K562 (cell line): Measurements from ENCODE around the gene WDPCP. TPM values are rescaled to one million over a fixed set of nuclear protein-coding genes. Genes with fewer than 3 reads are reported as not detected.

ENCODE experiments used
- ATAC-seq: fragments of 200-7000 bp; cut with Tn5 transposase; 3 replicates; pipeline ENCODE4 v1.9.1; 2020; ENCODE audit warnings: moderate library complexity
- BruUV-seq: library from RNA; stranded (reverse); fragments of 400-500 nt; replicated peaks from 2 replicates; lab custom pipeline; 2021; lab: Mats Ljungman, UMichigan
- CTCF ChIA-PET: fragments of 300-600 bp; formaldehyde crosslinking; extraction: SDS; loops from one replicate; lab custom pipeline; 2021; ENCODE audit warnings: low intra/inter-chr PET ratio; lab: Yijun Ruan, JAX
- POLR2A ChIA-PET: fragments of 300-600, 350-650 bp; sonication (Branson Sonifier 250); formaldehyde crosslinking; extraction: SDS; loops from one replicate; lab custom pipeline; 2021; ENCODE audit warnings: antibody characterized with exemption, inconsistent platforms; lab: Yijun Ruan, JAX
- DNase-seq, 4 experiments: peaks; one replicate each; pipeline versions ENCODE4 v3.0.0 to v3.0.0-alpha.2; 2011 to 2018; ENCODE audit warnings: low spot score in 3 of 4, mixed read lengths in 3 of 4; ENCODE audit errors: extremely low read depth in 1 of 4
- FAIRE-seq: peaks from 2 replicates; lab custom pipeline; 2011; peaks lifted over from hg19 to GRCh38; lab: Jason Lieb, UNC
- H2AFZ ChIP-seq: 2 replicates; pipeline ENCODE4 v1.6.0; 2011; ENCODE audit warnings: low read depth, low read length, control low read depth, inconsistent platforms
- H3K27ac ChIP-seq: fragments of 200-600 bp; 3 replicates; pipeline ENCODE4 v1.8.0; 2011; ENCODE audit warnings: low read depth, mild to moderate bottlenecking, control low read depth, inconsistent platforms, low read length, moderate library complexity, mixed read lengths; ENCODE audit errors: extremely low read depth
- H3K27me3 ChIP-seq, 2 experiments: fragments of 300-600 bp in 1 of 2; 2 replicates in 1 of 2; 3 replicates in 1 of 2; pipeline versions ENCODE4 v1.6.0 to v1.8.0; 2011; ENCODE audit warnings: inconsistent platforms in 2 of 2, low read length in 2 of 2, mild to moderate bottlenecking in 1 of 2, mixed read lengths in 1 of 2, moderate library complexity in 1 of 2; ENCODE audit not compliant: control insufficient read depth in 2 of 2, insufficient read depth in 2 of 2
- H3K36me3 ChIP-seq: fragments of 300-600 bp; 3 replicates; pipeline ENCODE4 v1.8.0; 2011; ENCODE audit warnings: mild to moderate bottlenecking, low read length, inconsistent platforms; ENCODE audit not compliant: control insufficient read depth, insufficient read depth
- H3K4me1 ChIP-seq, 2 experiments: fragments of 200-600 bp in 1 of 2; replicated peaks in 1 of 2; 2 replicates in 1 of 2; 3 replicates in 1 of 2; pipeline versions ENCODE4 v1.5.1 to v1.8.0; 2011; ENCODE audit warnings: inconsistent platforms in 2 of 2, low read length in 2 of 2, mild to moderate bottlenecking in 1 of 2, mixed read lengths in 1 of 2, moderate library complexity in 1 of 2; ENCODE audit not compliant: control insufficient read depth in 2 of 2, insufficient read depth in 2 of 2
- H3K4me2 ChIP-seq: 2 replicates; pipeline ENCODE4 v1.6.1; 2011; ENCODE audit warnings: low read length, control low read depth, inconsistent platforms, mixed read lengths; ENCODE audit not compliant: insufficient read depth
- H3K4me3 ChIP-seq: fragments of 200-600 bp; sonication (generic), shearing (Covaris generic); 2 replicates; pipeline ENCODE4 v1.5.1; 2016; ENCODE audit warnings: control low read depth, inconsistent platforms
- H3K79me2 ChIP-seq: fragments of 200-600 bp; 3 replicates; pipeline ENCODE4 v1.8.0; 2011; ENCODE audit warnings: low read length, inconsistent platforms; ENCODE audit not compliant: control insufficient read depth, insufficient read depth
- H3K9ac ChIP-seq, 2 experiments: 2 replicates each; pipeline versions ENCODE4 v1.6.0 to v1.6.1; 2011; ENCODE audit warnings: low read depth in 2 of 2, low read length in 2 of 2, control low read depth in 1 of 2, inconsistent platforms in 1 of 2, mild to moderate bottlenecking in 1 of 2, mixed read lengths in 1 of 2; ENCODE audit not compliant: insufficient read depth in 1 of 2
- H3K9me1 ChIP-seq: one replicate; pipeline ENCODE4 v1.6.0; 2011; ENCODE audit warnings: inconsistent platforms, mild to moderate bottlenecking, low read length, moderate library complexity; ENCODE audit not compliant: control insufficient read depth, insufficient read depth
- H3K9me3 ChIP-seq: replicated peaks from 2 replicates; pipeline ENCODE4 v1.5.1; 2011; ENCODE audit warnings: low read depth, low read length, inconsistent platforms; ENCODE audit not compliant: control insufficient read depth, insufficient read depth
- H4K20me1 ChIP-seq: replicated peaks from 2 replicates; pipeline ENCODE4 v1.6.1; 2011; ENCODE audit warnings: low read length, inconsistent platforms, mixed read lengths; ENCODE audit not compliant: control insufficient read depth, insufficient read depth
- CEBPG ChIP-seq, 3 experiments: fragments of 200-800 bp in 1 of 3; sonication (Bioruptor generic) in 1 of 3; sonication (generic) in 1 of 3; formaldehyde crosslinking in 1 of 3; IDR thresholded peaks in 2 of 3; conservative IDR thresholded peaks in 1 of 3; 2 replicates each; pipeline versions ENCODE4 v1.6.1 to v1.8.0; 2016 to 2022; ENCODE audit warnings: missing compliant biosample characterization in 2 of 3, missing genetic modification characterization in 2 of 3, mild to moderate bottlenecking in 1 of 3, missing genetic modification reagents in 1 of 3
- FOXA3 ChIP-seq, 2 experiments: fragments of 450-650 bp in 1 of 2; sonication (generic) in 1 of 2; formaldehyde crosslinking; IDR thresholded peaks in 1 of 2; conservative IDR thresholded peaks in 1 of 2; 2 replicates each; pipeline versions ENCODE4 v1.4.0 to v1.8.0; 2020 to 2022; ENCODE audit warnings: mild to moderate bottlenecking in 2 of 2, missing genetic modification reagents in 1 of 2
- HMBOX1 ChIP-seq: sonication (generic); IDR thresholded peaks from 2 replicates; pipeline ENCODE4 v1.6.1; 2016
- WGBS: fragments of 100-300 bp; shearing (Covaris generic); methylation state at CpG from one replicate; pipeline ENCODE4 v1.1.6; 2016; ENCODE audit warnings: low coverage, mixed read lengths; ENCODE audit not compliant: insufficient coverage; ENCODE audit errors: missing lambda C conversion rate; 5-methylcytosine and 5-hydroxymethylcytosine counted together
- in situ Hi-C: fragments of 300-500 bp; cut with MboI; formaldehyde crosslinking; loops from 4 replicates; pipeline ENCODE4 v1.15.0; 2018; ENCODE audit warnings: inconsistent platforms, mixed read lengths
- intact Hi-C: fragments of 100-400 bp; cut with micrococcal nuclease; formaldehyde crosslinking; loops from 2 replicates; pipeline ENCODE4 v1.14.2; 2022
- polyA plus RNA-seq, 8 experiments: library from polyadenylated mRNA; depleted of rRNA in 4 of 8; stranded (reverse) in 5 of 8; unstranded in 3 of 8; fragments of >200 nt; fragmentation: Nextera tagmentation in 2 of 8; fragmentation: Illumina TruSeq in 1 of 8; extraction: Ambion mirVana in 2 of 8; extraction: Trizol in 1 of 8; gene quantifications; 2 replicates each; pipeline versions ENCODE4 v1.2.1 to v1.2.3, GENCODE V29; 2011 to 2014; ENCODE audit warnings: inconsistent platforms in 1 of 8, missing spikeins in 1 of 8
- total RNA-seq, 7 experiments: library from RNA; depleted of rRNA in 6 of 7; stranded (reverse); fragments of >200 nt in 6 of 7; fragmentation: Illumina TruSeq in 2 of 7; extraction: Trizol in 2 of 7; gene quantifications; 2 replicates each; pipeline versions ENCODE4 v1.2.1 to v1.2.3, GENCODE V29; 2011 to 2021; ENCODE audit warnings: low replicate concordance in 1 of 7

Gene WDPCP
- total and polyA plus RNA-seq, 9 of the 15 experiments (the other 6 are each of a cell fraction or from before 2014, with no cell fraction given), result 1.4 to 6.4 (median 5.5) TPM

DNA sequence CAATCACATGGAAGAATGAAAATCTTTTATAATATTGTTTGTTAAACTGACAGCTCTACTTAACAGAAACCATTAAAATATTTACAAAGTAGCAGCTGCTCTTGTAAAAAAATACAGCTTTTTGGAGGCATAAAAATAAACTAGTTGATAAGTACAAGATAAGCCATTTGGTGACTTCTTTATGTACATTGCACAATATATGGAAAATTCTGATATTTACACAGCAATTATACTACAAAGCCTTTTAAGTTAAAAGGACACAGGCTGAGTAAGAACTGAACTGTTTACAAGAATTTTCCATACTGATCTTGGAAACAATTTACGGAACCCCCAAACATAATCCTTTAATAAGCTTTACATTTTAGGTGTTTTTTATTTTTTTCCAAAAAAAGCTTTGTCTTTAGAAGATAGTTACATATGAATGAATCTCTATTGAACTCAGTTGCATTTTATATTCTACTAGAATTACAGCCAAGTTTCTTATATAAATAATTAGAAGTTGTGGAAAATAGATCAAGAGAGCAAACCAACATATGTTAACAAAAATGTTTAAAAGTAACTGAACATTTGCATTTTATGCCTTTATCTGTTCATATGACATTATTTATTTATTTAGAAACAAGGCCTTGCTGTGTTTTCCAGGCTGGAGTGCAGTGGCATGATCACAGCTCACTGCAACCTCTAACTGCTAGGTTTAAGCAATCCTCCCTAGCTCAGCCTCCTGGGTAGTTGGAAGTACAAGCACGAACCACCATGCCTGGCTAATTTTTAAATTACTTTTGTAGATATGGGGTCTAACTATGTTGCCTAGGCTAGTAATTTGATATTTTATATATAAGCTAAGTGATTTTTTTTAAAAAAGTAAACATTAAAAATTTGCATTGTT lies 395.1 kb downstream of the WDPCP start:
- DNase-seq, result no peak
- H3K27ac ChIP-seq, result no peak overlapping the region
- CTCF ChIA-PET, result interaction anchor here (0.6 kb wide), 1 partner anchor 74 kb away, joined by 3 read pairs; no protein-coding TSS in a partner anchor
- H3K4me2 ChIP-seq, result no peak overlapping the region
- BruUV-seq, result no TSS peak
- ATAC-seq, result no peak
- no peak overlapping the region for H2AFZ ChIP-seq
- WGBS, result 0% methylated on average over 2 of the region's 2 CpGs
- no peak for FAIRE-seq
- intact Hi-C loops, result no loop called here
- no peaks in the 10 kb centered on the region for H3K36me3 ChIP-seq
- H3K4me1 ChIP-seq, result no peaks in the 10 kb centered on the region
- no peaks in the 10 kb centered on the region for H3K27me3 ChIP-seq
- no peaks in the 10 kb centered on the region for H3K79me2 ChIP-seq
- no peak overlapping the region for H3K9ac ChIP-seq
- no peaks in the 10 kb centered on the region for H3K9me3 ChIP-seq
- no peaks in the 10 kb centered on the region for H4K20me1 ChIP-seq
- in situ Hi-C loops, result loop anchor here (25.0 kb wide), 1 partner anchor 256 kb away; no protein-coding TSS in a partner anchor
- POLR2A ChIA-PET, result no interaction called here
- no peaks in the 10 kb centered on the region for H3K9me1 ChIP-seq
- H3K4me3 ChIP-seq, result no peak overlapping the region
- TF ChIP-seq CEBPG (CRISPR knock-in tag; IDR thresholded peaks at IDR 0.05) (no peak), CEBPG (tag; conservative IDR thresholded peaks at IDR 0.05 in 1 of 2, IDR thresholded peaks at IDR 0.05 in 1 of 2) (0 out of 4 replicates have a peak, but pooled peaks of 1 of the 2 experiments have one; percentile 8), FOXA3 (CRISPR knock-in tag; conservative IDR thresholded peaks at IDR 0.05 in 1 of 2, IDR thresholded peaks at IDR 0.05 in 1 of 2) (0 out of 4 replicates have a peak, but pooled peaks of 1 of the 2 experiments have one; percentile 20), HMBOX1 (no peak)
